Loucy (cell line): ENCODE data around the gene WFIKKN1.

Experiments
- EZH2phosphoT487 ChIP-seq: fragments of 200-600 bp; IDR thresholded peaks from 2 replicates; pipeline ENCODE4 v1.6.1; 2018; ENCODE audit warnings: antibody characterized with exemption, mild to moderate bottlenecking, moderate library complexity, borderline replicate concordance
- TF ChIP-seq, protein P1 (sequence below): fragments of 200-600 bp; sonication (generic); conservative IDR thresholded peaks from 2 replicates; pipeline ENCODE4 v1.5.1; 2014; ENCODE audit warnings: mild to moderate bottlenecking, antibody characterized with exemption, low read length

DNA sequence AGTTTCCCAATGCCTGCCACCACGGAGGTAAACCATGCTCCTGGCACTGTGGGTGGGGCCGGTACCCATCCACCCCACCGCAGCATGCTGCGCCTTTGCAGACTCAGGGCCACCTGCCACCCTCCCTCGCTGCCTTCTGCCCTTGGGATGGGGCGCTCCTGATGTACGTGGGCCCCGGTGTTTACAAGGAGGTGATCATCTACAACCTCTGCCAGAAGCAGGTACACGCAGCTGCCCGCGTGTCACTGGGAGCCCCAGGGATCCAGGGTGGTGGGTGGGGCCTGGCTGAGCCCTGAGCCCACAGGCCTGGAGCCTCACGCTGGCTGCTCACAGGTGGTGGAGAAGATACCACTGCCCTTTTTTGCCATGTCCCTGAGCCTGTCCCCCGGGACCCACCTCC is 35.8 kb downstream of the WFIKKN1 start:
- TF ChIP-seq, protein P1, sequence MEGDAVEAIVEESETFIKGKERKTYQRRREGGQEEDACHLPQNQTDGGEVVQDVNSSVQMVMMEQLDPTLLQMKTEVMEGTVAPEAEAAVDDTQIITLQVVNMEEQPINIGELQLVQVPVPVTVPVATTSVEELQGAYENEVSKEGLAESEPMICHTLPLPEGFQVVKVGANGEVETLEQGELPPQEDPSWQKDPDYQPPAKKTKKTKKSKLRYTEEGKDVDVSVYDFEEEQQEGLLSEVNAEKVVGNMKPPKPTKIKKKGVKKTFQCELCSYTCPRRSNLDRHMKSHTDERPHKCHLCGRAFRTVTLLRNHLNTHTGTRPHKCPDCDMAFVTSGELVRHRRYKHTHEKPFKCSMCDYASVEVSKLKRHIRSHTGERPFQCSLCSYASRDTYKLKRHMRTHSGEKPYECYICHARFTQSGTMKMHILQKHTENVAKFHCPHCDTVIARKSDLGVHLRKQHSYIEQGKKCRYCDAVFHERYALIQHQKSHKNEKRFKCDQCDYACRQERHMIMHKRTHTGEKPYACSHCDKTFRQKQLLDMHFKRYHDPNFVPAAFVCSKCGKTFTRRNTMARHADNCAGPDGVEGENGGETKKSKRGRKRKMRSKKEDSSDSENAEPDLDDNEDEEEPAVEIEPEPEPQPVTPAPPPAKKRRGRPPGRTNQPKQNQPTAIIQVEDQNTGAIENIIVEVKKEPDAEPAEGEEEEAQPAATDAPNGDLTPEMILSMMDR: no peak
- TF ChIP-seq EZH2phosphoT487: no peak
